HG03196 (cell line): Measurements from ENCODE around the gene LGMN.

ENCODE experiments used
- ATAC-seq: cut with Tn5 transposase; IDR thresholded peaks from one replicate; pipeline ENCODE4 v1.9.1; 2021; ENCODE audit not compliant: unreplicated experiment

LGMN gene

GRCh38 chr14:92656306-92657081 lies 91.9 kb downstream of the LGMN start:
- no peak for ATAC-seq

GRCh38 chr14:92655419-92656201 lies 92.8 kb downstream of the LGMN start:
- no peak for ATAC-seq

DNA sequence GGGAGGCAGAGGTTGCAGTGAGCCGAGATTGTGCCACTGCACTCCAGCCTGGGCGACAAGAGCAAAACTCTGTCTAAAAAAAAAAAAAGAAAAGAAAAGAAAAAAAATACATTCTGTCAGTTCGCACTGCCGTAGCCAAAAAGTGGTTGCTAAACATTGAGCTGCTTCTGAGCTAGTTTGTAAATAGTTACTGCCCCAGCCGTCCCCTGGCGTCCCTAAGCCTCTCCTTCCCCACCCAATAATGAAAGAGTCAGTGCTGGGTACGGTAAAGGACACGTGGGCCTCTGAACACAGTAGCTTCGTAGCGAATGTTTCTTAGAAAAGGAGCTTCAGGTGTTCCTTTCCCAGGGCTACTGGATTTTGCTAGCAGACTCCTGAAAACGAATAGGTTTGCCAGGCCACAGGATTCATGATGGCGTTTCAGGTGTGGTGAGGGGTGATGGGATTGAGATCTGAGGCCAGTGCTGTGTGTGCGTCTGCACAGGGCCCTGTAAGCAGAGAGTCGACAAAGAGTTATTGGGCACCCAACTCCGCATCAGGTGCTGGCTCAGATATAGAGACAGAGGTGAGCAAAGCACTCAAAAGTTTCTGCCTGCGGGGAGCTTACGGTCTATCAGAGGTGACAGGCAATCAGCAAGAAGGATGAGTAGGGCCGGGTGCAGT lies 94.1 kb downstream of the LGMN start:
- no peak for ATAC-seq
